HG02798 (cell line): ENCODE results near the gene MDP1.
"Not testable (repeated sequence)": the region's sequence is repeated elsewhere in the genome, so short reads cannot be mapped to it uniquely, and the experiment has no call there.

Experiments used
- ATAC-seq: cut with Tn5 transposase; IDR thresholded peaks from one replicate; pipeline ENCODE4 v1.9.1; 2021; ENCODE audit warnings: mild to moderate bottlenecking; ENCODE audit not compliant: unreplicated experiment, poor library complexity

Gene MDP1

DNA sequence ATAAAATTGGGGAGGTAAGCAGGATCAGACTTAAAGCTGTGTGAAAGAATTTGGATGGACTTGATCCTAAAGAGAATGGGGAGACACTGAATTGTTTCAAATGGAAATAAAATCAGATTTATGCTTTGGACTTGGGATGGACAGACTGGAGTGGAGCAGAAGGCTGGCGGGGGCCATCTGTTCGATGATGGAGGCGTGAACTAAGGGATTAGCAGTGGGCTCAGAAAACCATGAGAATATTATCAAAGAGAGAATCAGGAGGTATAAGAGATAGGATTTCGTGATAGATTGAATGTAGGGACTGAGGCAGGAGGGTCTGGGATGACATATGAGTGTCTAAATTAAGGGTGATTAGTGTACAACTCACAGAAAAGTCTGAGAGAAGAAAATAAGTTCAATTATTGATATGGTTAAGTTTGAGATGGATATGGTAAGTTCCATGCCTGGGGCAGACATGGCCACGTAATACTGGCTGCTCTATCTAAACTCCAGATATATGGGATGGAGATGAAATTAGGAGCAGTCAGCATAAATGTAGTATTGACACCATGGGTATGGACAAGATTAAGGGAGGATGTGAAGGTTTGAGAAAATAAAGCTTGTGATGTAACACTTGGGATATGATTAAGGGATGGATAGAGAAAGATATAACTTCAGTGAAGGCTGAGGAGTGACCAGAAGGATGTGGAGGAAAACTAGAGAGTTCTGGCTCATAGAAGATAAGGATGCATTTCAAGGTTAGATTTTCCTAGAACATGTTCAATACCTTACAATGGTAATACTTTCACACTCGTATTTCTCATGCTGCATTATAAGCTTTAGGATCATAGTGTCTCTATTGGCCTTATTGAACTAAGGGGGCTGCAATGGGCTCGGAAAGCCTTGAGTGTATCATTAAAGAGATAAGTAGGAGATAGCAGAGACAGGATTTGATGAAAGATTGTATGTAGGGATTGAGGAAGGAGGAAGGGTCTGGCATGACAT, 11.4 kb downstream of the MDP1 start:
- no peak for ATAC-seq

DNA sequence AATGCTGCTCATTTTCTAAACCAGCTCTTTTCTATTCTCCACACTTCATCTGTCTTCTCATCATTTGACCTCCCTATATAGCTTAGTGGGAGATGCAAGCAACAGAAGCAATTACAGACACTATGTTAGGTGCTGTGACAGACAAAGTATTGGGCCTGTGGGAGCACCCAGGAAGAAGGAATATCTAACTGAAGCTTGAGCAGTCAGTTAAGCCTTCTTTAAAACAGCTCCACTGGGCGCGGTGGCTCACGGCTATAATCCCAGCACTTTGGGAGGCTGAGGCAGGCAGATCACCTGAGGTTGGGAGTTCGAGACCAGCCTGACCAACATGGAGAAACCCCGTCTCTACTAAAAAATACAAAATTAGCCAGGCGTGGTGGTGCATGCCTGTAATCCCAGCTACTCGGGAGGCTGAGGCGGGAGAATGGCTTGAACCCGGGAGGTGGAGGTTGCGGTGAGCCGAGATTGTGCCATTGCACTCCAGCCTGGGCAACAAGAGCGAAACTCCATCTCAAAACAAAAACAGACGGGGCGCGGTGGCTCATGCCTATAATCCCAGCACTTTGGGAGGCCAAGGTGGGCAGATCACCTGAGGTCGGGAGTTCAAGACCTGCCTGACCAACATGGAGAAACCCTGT, 12.5 kb downstream of the MDP1 start:
- not testable (repeated sequence) for ATAC-seq

DNA sequence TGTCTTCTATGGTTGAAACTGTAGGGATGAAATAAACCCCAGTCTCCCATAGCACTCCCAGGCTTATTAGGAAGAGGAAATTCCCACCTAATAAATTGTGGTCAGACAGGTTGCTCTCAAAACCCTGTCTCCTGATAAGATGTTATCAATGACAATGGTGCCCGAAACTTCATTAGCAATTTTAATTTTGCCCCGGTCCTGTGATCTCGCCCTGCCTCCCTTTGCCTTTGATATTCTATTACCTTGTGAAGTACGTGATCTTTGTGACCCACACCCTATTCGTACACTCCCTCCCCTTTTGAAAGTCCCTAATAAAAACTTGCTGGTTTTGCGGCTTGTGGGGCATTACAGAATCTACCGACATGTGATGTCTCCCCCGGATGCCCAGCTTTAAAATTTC, 13.3 kb downstream of the MDP1 start:
- not testable (repeated sequence) for ATAC-seq

GRCh38 chr14:24198814-24199524, 16.9 kb downstream of the MDP1 start:
- no peak for ATAC-seq

DNA sequence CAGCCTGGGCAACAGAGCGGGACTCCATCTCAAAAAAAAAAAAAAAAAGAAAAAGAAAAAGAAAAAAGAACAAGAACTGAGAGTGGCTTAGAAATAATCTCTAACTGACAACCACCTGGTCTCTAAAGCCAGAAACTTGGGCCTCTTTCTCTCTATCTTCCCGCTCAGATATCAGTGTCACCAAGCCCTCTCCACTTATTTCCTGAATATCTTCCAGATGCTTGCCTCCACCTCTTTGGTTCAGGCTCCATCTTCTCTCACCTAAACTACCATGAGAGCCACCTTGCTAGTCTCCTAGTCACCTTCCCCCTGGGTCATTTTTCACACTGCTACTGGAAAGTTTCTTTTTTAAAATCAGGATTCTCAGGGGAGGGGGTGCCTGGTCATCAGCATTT, 18.8 kb downstream of the MDP1 start:
- no peak for ATAC-seq

- peak; percentile 24 for ATAC-seq
These were observed 19.5 kb downstream of the MDP1 start for GRCh38 chr14:24196071-24197055.

- ATAC-seq, result peak; percentile 85
These were observed 20.4 kb downstream of the MDP1 start, which contains the start of gene TM9SF1 for GRCh38 chr14:24195186-24196070. Gene TM9SF1 (minus strand): TSS chr14:24195441. CDS start chr14:24195019, 422 bp downstream.

DNA sequence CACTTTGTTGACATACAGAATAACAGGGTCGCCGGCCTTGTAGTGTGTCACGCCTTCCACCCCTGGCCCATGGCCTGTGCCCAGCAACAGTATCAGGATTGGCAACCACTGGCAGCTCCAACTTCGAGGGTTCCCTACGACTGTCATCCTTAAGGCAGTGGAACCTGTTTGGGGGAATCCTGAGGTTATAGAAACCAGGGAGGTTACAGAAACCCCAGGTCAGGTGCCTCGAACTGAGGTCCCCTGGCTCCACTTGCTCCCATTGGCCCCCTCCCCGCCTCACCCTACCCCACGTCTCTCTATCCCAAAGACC, 21.0 kb downstream of the MDP1 start:
- ATAC-seq, result no peak

GRCh38 chr14:24194186-24194872, 21.5 kb downstream of the MDP1 start:
- ATAC-seq, result no peak

- ATAC-seq, result no peak
These were observed 22.9 kb downstream of the MDP1 start for GRCh38 chr14:24192933-24193332.

- ATAC-seq, result no peak
These were observed 25.4 kb downstream of the MDP1 start for GRCh38 chr14:24190416-24190815.

DNA sequence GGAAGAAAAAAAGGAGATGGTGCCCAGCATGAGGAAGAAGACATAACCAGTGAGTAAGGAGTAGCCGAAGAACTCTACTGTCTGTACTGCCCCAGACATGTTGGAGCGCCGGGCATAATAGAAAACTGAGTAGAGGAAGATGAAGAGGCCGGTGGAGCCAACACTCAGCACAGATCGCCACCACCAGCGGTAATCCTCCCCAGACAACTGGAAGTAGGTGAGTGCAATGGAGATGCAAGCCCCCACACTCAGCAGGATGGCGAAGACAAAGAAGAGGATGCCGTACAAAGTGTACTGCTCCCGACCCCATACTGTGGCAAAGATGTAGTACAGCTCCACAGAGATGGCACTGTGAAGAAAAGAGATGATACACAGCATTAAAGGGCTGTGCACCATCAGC, 26.4 kb downstream of the MDP1 start:
- no peak for ATAC-seq

GRCh38 chr14:24189059-24189375, 26.8 kb downstream of the MDP1 start:
- ATAC-seq, result no peak

DNA sequence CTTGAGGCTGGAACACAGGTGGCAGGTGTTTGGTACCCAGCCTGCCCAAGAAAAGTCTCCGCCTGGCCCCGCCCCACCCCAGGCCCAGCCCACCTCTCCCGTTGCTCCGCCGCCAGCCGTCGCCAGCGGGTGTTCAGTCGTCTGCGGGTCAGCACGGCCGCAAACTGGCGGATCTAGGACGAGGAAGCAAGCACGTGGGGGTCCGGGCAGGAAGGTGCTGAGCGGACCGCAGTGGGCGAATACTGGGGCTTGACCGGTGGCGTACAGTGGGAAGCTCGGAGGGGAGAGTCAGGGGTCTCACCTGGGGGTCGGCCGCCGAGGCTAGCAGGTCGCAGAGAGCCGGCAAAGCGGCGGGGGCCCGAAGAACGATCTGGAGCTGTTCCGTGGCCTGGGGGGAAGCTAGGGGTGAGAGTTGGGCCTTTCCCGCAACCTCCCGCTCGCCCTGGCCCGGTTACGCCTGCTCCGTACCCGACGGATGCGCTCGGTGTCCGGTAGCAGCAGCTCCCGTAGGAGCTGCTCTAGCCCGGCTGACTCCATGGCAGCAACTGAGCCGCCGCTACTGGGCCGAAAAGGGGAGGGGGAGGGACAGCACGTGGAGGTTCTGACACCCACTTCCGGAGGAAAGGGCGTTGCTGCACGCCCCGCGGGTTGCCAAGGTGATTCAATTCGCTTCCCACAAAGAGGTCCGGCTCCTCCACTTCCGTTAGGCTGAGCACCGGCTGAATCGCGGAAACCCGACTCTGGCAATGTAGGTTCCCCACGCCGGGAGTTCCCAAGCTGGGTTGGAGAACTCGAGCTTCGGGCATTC, 27.4 kb downstream of the MDP1 start, which contains the start of gene IPO4:
IPO4 (minus strand) TSS at position 566 of the 808 bp plus-strand sequence; CDS start at position 537, 29 bp downstream.
- peak; percentile 94 for ATAC-seq

DNA sequence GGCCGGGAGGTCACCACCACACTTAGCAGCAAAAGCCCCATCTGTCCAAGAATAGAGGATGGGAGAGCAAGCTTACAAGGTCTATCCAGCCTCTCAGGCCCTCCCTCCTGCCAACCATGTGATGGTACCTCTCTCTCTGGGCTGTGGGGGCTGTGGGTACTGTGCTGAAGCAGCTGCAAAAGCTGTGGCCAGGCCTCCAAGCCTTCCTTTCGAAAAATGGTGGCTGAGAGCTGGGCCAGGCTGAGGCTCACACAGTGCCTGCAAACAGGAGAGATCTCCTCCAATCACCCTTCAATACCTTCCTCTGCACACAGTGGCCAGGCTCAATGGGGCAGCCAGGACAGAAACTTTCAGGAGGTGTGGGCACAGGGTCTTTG, 28.3 kb downstream of the MDP1 start:
- no peak for ATAC-seq

GRCh38 chr14:24186831-24187538, 28.9 kb downstream of the MDP1 start:
- ATAC-seq, result no peak

- no peak for ATAC-seq
These were observed 30.1 kb downstream of the MDP1 start for GRCh38 chr14:24185741-24186140.
